Nucleus accumbens (tissue), 56 donors: Measurements from ENCODE around the gene GNL1.

Source experiments
- DNase-seq, 56 donors: peaks; one replicate each; lab custom pipeline; 2025; lab: John Stamatoyannopoulos, UW

The GNL1 gene, protein sequence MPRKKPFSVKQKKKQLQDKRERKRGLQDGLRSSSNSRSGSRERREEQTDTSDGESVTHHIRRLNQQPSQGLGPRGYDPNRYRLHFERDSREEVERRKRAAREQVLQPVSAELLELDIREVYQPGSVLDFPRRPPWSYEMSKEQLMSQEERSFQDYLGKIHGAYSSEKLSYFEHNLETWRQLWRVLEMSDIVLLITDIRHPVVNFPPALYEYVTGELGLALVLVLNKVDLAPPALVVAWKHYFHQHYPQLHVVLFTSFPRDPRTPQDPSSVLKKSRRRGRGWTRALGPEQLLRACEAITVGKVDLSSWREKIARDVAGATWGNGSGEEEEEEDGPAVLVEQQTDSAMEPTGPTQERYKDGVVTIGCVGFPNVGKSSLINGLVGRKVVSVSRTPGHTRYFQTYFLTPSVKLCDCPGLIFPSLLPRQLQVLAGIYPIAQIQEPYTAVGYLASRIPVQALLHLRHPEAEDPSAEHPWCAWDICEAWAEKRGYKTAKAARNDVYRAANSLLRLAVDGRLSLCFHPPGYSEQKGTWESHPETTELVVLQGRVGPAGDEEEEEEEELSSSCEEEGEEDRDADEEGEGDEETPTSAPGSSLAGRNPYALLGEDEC

DNA sequence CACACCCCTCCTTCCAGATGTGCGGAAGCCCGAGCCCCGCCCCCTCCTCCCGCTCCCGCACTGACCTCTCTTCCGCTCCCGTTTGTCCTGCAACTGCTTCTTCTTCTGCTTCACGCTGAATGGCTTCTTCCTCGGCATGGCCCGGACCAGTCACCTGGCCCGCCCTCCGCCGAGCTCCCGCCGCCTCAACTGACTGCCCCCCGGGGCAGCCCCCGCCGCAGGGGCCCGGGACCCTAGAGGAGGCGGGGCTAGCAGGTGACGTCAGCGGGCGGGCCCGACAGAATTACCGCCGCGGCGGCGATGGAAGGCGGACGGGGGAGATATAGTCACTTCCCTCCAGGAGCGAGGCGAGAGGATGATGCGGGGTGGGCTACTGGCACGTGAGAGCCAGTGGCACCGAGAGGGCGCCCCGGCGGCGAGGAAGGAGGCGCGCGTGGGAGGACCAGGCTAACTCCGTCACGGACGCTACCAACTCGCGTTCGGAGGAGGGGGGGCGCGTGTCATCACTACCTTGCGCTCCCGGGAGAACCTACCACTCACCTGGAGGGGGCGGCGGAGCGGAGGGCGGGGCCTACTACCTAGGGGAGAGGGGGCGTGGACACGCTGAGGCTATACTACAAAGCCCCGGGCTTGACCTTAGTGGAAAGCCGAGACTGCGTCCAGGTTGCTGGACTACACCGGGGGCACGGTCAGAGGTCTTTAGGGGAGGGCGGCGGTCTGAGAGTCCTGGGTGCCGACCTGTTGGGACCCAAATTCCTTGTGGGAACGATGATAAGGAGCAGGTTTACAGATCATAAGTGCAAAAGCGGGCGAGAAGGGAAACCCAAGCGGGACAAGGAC is at the start of gene GNL1:
GNL1 (minus strand) TSS at position 424 of the 840 bp plus-strand sequence; CDS start at position 138, 286 bp downstream.
- peak; percentile 48 to 95 (median 87) for DNase-seq

- no peak for DNase-seq
Measured at GRCh38 chr6:30603961-30604360, 47.7 kb upstream of the GNL1 start.

GRCh38 chr6:30601815-30602641 is 45.7 kb upstream of the GNL1 start:
- no peak for DNase-seq

DNA sequence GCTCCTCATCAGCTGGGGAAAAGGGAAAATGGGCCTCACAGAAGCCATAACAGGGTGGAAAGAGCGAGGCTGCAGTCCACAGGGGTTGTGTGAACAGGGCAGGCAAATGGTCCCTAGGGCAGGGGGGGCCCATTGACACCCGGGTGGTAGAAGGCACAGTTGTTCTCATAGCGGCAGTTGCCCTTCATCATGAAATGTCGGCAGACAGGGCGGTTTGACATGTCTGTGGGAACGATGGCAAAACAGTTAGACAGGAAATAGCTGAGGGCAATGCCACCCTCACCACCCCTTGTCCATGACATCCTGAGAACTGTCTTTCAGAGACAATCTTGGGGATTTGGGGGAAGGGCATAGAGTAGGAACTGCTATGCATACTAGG is 45.1 kb upstream of the GNL1 start:
- no peak for DNase-seq

DNA sequence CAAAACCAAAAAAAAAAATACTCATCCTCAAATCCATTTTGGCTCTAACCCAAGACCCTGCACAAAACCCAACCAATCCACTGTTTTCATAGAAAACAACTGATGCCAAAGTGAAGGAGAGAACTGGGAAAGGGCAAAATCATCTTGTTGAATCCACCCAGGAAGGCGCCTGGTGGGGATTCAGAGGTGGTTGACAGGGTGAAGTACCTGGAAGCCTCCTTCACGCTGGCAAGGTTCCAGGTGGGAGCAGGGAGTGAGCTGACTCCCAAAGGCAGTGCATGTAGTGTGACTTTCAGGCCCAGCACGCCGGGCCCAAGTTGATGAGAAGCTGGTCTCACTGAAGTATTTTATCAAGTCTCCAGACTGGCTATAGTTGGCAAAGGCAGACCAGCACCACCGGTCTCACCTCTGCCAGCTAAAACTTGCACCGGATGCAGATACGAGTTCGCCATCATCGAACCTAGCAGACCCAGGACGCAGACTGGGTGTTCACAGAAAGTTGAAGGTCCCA is 44.2 kb upstream of the GNL1 start:
- DNase-seq, result peak in 4 of 56 donors; percentile 9 to 28 (median 22)

GRCh38 chr6:30599625-30600324 is 43.5 kb upstream of the GNL1 start:
- DNase-seq, result no peak

DNA sequence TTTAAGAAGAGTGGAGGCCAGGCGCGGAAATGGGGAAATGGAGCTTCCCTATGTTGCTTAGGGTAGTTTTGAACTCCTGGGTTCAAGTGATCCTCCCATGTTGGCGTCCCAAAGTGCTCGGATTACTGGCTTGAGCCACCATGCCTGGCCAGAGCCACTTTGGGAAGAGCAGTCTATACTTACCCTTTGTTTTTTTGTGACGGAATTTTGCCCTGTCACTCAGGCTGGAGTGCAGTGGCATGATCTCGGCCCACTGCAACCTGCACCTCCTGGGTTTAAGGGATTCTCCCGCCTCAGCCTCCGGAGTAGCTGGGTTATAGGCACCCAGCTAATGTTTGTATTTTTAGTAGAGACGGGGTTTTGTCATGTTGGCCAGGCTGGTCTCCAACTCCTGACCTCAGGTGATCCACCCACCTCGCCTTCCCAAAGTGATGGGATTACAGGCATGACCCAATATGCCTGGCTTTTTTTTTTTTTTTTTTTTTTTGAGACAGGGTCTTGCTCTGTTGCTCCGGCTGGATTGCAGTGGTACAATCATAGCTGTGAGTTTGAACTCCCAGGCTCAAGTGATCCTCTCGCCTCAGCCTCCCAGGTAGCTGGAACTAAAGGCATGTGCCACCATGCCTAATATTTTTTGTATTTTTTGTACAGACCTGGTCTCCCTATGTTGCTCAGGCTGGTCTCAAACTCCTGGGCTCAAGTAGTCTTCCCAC is 42.8 kb upstream of the GNL1 start:
- no peak for DNase-seq

GRCh38 chr6:30597315-30598144 is 41.2 kb upstream of the GNL1 start:
- DNase-seq, result peak in 42 of 56 donors; percentile 3 to 86 (median 36)

DNA sequence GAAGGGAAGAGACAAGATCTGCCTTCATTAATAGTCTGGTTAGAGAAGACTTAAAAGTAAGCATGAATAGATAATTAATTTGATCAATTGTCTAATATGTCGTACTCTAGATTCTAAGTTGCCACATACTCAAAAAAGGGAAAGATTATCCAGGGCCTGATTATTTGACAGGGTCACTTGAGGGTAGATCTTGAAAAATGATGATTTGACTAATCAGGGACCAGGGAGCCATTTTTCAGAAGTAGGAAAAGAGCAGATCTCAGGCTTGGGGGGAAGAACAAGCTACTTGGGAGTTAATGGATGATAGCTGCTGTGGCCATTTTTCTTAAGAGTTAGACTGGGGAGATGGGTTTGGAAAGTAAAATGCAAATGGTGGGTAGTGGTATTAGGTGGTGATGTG is 36.0 kb upstream of the GNL1 start:
- DNase-seq, result no peak

DNA sequence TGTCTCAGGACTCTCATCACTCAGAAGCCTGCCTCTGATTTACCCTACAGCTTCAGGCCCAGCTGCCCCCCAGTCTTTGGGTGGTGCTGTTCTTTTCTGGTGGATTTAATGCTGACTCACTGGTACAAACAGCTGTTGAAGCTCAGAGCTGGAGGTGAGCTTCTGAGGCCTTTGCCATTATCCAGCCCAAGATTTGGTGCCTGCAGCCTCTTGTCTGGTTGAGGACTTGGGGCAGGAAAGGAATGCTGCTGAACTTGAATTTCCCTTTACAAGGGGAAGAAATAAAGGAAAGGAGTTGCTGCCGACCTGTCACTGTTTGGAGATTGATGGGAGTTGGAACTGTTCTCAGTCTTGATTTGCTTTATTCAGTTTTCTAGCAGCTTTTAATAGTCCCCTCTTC is 34.7 kb upstream of the GNL1 start:
- DNase-seq, result no peak

GRCh38 chr6:30590509-30590908 is 34.2 kb upstream of the GNL1 start:
- no peak for DNase-seq

- DNase-seq, result no peak
Measured at GRCh38 chr6:30589754-30590358, 33.6 kb upstream of the GNL1 start.

GRCh38 chr6:30583921-30584320 is 27.6 kb upstream of the GNL1 start:
- no peak for DNase-seq

DNA sequence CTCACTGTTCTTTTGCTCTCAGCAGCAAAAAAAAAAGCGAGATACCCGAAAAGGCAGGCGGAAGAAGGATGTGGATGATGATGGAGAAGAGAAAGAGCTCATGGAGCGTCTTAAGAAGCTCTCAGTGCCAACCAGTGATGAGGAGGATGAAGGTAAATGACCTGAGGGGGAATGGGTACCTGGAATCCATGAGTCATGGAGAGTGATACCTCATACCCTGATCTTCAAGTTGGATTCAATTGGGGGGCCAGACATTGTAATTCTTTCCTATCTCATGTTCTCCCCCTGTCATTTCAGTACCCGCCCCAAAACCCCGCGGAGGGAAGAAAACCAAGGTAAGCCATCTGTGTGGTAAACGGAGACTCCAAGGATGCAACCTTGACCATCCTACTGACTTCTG is 21.8 kb upstream of the GNL1 start:
- DNase-seq, result no peak

DNA sequence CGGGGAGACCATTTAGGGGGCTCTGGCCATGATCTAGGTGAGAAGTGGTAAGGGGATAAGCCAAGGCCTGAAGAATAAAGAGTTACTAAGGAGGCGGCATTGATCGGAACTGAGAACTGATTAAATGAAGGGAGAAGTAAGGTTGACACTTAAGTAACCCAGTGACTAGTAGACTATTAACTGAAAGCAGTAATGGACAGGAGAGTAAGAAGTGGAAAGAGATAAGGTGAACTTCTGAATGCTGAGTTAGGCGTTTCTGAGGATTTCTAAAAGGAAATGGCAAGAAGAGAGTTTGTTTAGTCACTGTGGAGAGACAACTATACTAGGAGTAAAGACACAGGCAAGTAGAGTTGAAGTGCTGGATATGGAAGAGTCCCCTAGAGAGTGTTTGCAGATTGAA is 16.8 kb upstream of the GNL1 start:
- DNase-seq, result no peak

DNA sequence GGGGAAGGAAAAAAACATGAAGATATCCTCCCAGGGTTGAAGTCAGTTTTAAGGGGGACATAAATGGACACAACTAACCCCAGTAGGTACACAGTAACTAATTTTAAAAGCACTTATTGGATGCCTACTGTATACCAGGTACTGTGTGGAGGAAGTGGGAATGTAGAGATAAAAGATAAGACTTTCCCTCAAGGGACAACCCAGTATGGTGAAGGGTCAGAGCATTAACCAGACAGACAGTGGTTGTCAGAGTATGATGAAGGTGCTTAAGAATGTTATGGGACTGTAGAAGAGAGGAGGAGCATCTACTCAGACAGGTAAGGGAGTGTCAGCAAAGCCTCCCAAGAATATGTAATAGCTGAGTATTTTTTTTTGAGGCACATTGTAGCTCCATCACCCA is 15.9 kb upstream of the GNL1 start:
- no peak for DNase-seq

DNA sequence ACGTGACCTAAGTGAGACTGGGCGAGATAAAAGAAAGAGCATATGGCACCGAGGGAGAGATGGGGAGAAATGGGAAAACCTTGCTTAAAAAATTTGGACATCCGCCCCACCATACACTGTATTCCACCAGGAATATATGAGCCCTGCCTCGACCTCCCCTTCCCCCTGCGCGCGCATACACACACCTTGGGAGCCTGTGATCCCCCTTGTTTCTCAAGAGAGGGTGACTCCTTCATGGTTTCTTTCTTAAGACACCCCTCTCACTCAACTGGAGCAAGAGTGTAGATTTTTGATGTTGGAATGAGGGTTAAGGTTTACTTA is 15.4 kb upstream of the GNL1 start:
- no peak for DNase-seq
